Activated naive CD8-positive, alpha-beta T cell treated with anti-CD3 and anti-CD28 coated beads, Interleukin-2, amount 50 U/mL, for 24 hours (primary cell): ENCODE results near the gene ULK3.

Experiments
- ATAC-seq: fragments of 150-1000 bp; cut with Tn5 transposase; one replicate; pipeline ENCODE4 v1.10.0; 2021
- DNase-seq: peaks from one replicate; pipeline ENCODE4 v3.0.0; 2021
- H3K27ac Mint-ChIP-seq: one replicate; pipeline ENCODE4 v1.8.0; 2021; ENCODE audit warnings: mild to moderate bottlenecking, mixed read lengths
- H3K27me3 Mint-ChIP-seq: one replicate; pipeline ENCODE4 v1.8.0; 2021; ENCODE audit warnings: mixed read lengths
- H3K36me3 Mint-ChIP-seq: one replicate; pipeline ENCODE4 v1.8.0; 2021; ENCODE audit warnings: low read depth, mixed read lengths
- H3K4me1 Mint-ChIP-seq: one replicate; pipeline ENCODE4 v1.8.0; 2021; ENCODE audit warnings: mixed read lengths
- H3K4me3 Mint-ChIP-seq: one replicate; pipeline ENCODE4 v1.8.0; 2021; ENCODE audit warnings: mild to moderate bottlenecking, moderate library complexity, mixed read lengths
- H3K9me3 Mint-ChIP-seq: one replicate; pipeline ENCODE4 v1.8.0; 2021; ENCODE audit warnings: mixed read lengths

Gene ULK3

DNA sequence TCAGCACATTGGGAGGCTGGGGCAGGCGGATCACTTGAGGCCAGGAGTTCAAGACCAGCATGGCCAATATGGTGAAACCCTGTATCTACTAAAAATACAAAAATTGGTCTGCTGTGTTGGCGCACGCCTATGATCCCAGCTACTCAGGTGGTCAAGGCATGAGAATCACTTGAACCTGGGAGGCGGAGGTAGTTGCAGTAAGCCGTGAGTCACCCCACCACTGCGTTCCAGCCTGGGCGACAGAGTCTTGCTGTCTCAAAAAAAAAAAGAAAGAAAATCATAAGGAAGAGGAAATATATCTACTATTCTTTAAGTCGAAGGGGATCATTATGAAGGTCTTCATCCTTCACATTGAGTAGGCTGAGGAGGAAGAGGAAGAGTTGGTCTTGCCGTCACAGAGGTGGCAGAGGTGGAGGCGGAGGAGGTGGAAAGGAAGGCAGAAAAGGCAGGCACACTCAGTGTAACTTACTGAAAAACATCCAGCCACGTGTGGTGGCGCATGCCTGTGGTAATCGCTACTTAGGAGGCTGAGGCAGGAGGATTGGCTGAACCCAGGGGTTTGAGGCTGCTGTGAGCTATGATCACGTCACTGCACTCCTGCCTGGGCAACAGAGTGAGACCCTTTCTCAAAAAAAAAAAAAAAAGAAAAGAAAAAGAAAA lies 46.9 kb downstream of the ULK3 start:
- Mint-ChIP-seq H3K9me3 (no peaks in the 10 kb centered on the region), H3K27me3 (no peaks in the 10 kb centered on the region), H3K36me3 (peaks cover 47% of the 10 kb centered on the region), H3K27ac (peak overlapping the region; percentile 98), H3K4me1 (peaks cover 88% of the 10 kb centered on the region), H3K4me3 (peak overlapping the region; percentile 61)
- ATAC-seq (peak; percentile 31), DNase-seq (peak; percentile 59)

DNA sequence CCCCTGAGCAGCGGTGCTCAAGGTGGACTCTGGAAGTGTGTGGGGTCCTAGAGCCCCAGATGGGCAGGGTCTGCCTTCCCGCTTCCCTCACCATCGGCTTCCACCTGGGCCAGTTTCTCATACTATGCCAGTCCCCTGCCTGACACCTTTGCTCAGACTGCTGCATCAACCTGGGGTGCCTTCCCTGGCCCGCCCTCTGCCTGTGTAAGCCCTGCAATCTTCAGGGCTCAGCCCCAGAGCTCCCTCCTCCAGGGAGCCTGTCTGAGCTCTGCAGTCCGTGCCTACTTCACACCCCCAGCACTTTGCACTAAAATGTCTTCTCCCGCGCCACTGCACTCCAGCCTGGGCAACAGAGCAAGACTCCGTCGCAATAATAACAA lies 48.0 kb downstream of the ULK3 start:
- DNase-seq (no peak), ATAC-seq (no peak)
- Mint-ChIP-seq H3K9me3 (no peaks in the 10 kb centered on the region), H3K4me1 (peaks cover 96% of the 10 kb centered on the region), H3K27me3 (no peaks in the 10 kb centered on the region), H3K36me3 (peaks cover 44% of the 10 kb centered on the region), H3K4me3 (peak overlapping the region; percentile 6), H3K27ac (peak overlapping the region; percentile 87)

DNA sequence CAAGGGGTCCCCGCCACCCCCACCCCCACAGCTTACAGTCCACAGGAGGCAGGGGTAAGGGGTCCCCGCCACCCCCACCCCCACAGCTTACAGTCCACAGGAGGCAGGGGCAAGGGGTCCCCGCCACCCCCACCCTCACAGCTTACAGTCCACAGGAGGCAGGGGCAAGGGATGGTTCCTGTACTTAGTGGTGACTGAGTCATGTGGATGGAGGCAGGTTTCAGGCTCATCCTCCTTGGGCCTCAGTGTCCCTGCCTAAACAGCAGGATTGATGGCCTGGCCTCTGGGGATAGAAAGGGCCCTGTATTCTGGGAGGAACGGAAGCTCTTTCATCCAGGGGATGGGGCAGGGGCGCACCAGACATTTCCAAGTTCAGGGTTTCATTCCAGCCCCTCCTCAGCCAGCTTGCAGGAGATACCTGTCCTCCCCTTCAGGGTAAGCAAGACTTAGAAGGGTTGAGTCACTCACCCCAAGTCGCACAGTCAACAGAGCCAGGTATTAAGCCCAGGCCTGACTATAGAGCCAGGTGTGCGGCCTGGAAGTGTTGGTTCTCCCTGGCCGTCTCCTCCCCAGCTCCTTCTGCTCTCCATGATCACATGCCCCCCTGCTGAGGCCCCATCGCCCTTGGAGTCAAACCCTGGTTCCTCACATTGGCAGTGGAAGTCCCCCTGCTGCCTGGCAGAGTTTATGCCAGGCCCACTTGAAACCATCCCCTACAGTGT lies 48.5 kb downstream of the ULK3 start:
- ATAC-seq (no peak), DNase-seq (no peak)
- H3K27me3 Mint-ChIP-seq, result no peaks in the 10 kb centered on the region
- H3K4me1 Mint-ChIP-seq, result peaks cover 96% of the 10 kb centered on the region
- peak overlapping the region; percentile 6 for H3K4me3 Mint-ChIP-seq
- peak overlapping the region; percentile 87 for H3K27ac Mint-ChIP-seq
- peaks cover 49% of the 10 kb centered on the region for H3K36me3 Mint-ChIP-seq
- no peaks in the 10 kb centered on the region for H3K9me3 Mint-ChIP-seq

DNA sequence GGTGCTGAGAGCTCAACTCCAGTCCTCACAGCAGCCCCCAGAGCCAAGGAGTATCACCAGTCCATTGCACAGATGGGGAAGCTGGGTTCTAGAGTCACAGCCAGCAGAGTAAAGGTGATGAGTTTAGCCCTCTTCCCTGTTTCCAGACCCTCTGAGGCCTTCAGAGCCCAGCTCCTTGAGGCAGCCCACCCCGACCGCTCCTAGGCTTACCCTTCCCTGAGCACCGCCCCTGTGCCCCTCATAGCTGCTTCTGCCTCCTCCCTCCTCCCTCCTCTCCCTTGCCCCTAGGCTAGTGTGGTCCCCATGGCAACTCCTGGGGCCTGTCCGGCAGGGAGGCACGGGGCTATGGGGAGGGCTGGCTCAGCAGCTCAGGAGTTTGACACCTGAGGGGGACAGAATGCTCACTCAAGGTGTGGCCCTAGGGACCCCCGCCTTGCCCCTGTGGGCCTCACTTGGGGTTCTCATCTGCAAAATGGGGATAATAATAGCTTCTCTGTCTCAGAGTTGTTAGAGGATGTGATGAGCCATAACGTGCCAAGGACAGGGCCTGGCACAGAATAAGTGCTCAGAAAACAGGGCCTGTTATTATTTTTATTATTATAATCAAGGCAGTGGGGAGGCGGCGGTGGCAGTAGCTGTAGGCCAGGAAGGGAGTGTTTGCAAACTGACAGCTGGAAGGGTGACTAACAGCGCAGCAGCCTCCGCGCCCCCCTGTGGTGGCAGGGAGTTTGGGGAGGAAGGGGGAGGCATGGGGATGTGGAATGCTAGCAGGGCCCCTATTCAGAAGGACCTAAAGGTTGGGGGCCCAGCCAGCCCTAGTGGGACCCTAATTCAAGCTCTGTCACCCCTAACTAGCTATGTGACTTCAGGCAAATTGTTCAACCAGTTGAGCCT lies 49.6 kb downstream of the ULK3 start:
- peak; percentile 80 for DNase-seq
- H3K9me3 Mint-ChIP-seq, result no peaks in the 10 kb centered on the region
- H3K4me3 Mint-ChIP-seq, result peak overlapping the region; percentile 21
- H3K4me1 Mint-ChIP-seq, result peaks cover 96% of the 10 kb centered on the region
- H3K27ac Mint-ChIP-seq, result peak overlapping the region; percentile 99
- peaks cover 51% of the 10 kb centered on the region for H3K36me3 Mint-ChIP-seq
- no peaks in the 10 kb centered on the region for H3K27me3 Mint-ChIP-seq
- peak; percentile 20 for ATAC-seq

DNA sequence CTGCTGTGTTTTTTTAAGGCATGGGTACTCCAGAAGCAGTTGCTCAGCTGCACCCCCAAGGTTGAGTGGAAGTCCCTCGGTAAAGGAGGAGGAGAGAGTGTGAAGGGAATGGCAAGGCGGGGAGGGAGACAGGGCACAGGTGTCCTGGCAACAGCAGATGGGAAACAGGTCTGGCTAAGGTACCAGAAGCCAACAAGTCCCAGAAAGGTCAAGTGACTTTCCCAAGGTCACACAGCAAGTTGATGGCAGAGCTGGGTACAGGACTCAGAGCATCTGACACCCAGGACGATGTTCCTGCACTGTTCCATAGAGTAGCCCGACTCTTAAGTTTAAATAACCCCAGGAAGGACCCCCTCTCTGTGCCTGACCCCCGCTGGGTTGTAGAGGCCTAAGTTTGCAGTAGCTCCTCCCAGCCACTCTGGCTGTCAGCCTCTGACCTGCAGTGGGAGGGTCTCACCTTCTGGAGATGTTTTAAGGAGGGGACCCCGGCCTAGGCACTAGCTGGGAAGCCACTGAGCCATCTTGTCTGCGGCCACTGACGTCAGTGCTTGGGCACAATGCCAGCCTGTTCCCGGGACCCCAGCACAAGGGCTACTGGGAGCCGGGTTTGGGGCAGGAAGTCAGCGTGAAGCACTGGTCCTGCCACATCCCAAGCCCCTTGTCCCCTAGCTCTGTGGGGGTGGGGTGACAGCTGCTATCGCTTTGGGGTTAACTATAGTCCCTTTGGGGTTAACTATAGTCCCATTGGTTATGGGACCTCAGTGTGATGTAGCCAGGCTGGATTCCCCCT lies 50.5 kb downstream of the ULK3 start:
- Mint-ChIP-seq H3K27ac (peak overlapping the region; percentile 99), H3K4me1 (peaks cover 96% of the 10 kb centered on the region), H3K9me3 (no peaks in the 10 kb centered on the region), H3K27me3 (no peaks in the 10 kb centered on the region), H3K4me3 (peak overlapping the region; percentile 95), H3K36me3 (peaks cover 55% of the 10 kb centered on the region)
- ATAC-seq (no peak), DNase-seq (peak; percentile 37)

DNA sequence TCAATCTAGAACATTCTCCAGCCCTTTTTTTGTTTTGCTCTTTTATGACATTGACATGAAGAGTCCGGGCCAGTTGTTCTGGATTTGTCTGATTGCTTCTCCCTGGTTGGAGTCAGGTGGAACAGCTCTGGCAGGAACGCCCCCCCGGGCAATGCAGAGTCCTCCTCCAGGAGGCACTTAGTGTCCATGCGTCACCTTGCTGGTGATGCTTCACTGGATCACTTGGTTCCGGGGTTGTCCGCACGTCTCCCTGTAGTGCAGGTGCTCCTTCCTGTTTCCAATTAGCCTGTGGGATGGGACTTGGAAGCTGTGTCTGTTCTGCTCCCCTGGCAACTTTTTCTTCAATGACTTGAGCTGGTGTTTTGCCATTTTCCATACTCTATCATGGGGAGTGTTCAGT lies 51.3 kb downstream of the ULK3 start:
- Mint-ChIP-seq H3K9me3 (no peaks in the 10 kb centered on the region), H3K4me1 (peaks cover 96% of the 10 kb centered on the region), H3K36me3 (peaks cover 58% of the 10 kb centered on the region), H3K4me3 (peak overlapping the region; percentile 95), H3K27me3 (no peaks in the 10 kb centered on the region), H3K27ac (peak overlapping the region; percentile 99)
- DNase-seq (no peak), ATAC-seq (no peak)

DNA sequence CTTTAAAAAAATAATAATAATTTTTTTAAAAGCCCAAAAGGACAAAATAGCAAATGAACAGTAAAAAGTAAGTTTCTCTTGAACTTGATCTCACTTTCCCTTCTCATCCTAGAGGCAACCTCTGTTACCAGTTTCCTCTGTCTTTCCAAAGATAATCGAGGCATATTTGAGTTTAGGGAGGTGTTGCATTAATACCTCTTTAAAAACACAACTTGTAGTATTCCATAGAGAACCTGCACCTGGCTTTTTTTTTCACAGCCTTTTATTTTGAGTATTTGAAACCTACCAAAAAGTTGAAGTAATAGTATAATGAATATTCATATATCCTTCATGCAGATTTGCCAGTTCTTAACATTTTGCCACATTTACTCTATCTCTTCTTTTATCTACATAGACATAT lies 51.9 kb downstream of the ULK3 start:
- DNase-seq, result no peak
- no peak for ATAC-seq
- H3K27ac Mint-ChIP-seq, result peak overlapping the region; percentile 99
- H3K4me3 Mint-ChIP-seq, result peak overlapping the region; percentile 95
- no peaks in the 10 kb centered on the region for H3K27me3 Mint-ChIP-seq
- no peaks in the 10 kb centered on the region for H3K9me3 Mint-ChIP-seq
- H3K36me3 Mint-ChIP-seq, result peaks cover 52% of the 10 kb centered on the region
- peaks cover 94% of the 10 kb centered on the region for H3K4me1 Mint-ChIP-seq

DNA sequence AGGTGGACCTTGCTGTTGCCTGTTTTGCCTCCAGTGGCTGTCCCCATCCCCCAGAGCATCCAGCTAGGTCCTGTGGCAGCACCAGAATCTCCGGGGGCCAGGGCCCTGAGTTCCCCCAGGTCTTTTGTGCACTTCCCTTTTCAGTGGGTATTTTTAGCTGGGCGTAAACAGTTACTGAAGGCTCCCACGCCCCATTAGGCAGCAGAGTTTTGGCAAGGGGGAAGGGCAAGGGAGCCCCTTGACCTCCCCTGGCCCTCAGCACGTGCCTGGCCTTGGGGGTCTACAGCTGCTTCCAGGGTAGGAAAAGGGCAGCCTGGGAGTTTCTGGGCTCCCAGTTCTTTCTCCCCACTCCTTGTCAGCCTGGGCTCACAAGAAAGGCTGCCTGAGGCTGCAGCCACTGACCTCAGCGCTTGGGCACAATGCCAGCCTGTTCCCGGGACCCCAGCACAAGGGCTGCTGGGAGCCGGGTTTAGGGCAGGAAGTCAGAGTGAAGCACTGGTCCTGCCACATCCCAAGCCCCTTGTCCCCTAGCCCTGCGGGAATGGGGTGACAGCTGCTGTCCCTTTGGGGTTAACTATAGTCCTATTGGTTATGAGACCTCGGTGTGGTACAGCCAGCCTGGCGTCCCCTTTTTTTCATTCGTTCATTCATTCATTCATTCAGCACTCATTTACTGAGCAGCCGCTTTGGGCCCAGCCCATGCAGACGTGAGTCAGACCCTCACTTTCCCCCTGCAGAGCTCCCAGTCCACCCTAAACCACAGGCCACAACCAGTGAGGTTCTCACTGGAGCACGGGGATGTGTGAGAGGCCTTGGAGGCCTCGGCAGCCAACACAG lies 52.7 kb downstream of the ULK3 start:
- peak overlapping the region; percentile 95 for H3K4me3 Mint-ChIP-seq
- peak overlapping the region; percentile 99 for H3K27ac Mint-ChIP-seq
- ATAC-seq (peak; percentile 12), DNase-seq (peak; percentile 63)
- no peaks in the 10 kb centered on the region for H3K9me3 Mint-ChIP-seq
- peaks cover 95% of the 10 kb centered on the region for H3K4me1 Mint-ChIP-seq
- H3K27me3 Mint-ChIP-seq, result no peaks in the 10 kb centered on the region
- peaks cover 53% of the 10 kb centered on the region for H3K36me3 Mint-ChIP-seq

DNA sequence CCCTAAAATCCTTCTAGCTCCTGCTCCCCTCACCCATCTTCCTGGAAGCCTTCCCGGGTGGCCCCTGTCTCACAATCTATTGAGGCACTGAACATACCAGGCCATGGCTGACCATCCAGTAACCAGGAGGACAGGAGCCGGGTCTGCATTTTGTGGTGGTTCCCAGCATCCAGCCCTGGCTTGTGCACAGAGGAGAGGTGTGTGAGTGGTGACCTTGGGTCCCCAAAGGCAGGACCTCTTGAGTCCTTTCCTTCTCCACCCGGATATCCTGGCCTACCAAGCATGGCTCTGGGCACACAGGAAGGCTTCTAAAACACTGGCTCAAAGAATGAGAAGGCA lies 53.2 kb downstream of the ULK3 start:
- Mint-ChIP-seq H3K4me1 (peaks cover 93% of the 10 kb centered on the region), H3K27me3 (no peaks in the 10 kb centered on the region), H3K9me3 (no peaks in the 10 kb centered on the region), H3K4me3 (peak overlapping the region; percentile 95), H3K27ac (peak overlapping the region; percentile 99), H3K36me3 (peaks cover 53% of the 10 kb centered on the region)
- DNase-seq (no peak), ATAC-seq (no peak)

DNA sequence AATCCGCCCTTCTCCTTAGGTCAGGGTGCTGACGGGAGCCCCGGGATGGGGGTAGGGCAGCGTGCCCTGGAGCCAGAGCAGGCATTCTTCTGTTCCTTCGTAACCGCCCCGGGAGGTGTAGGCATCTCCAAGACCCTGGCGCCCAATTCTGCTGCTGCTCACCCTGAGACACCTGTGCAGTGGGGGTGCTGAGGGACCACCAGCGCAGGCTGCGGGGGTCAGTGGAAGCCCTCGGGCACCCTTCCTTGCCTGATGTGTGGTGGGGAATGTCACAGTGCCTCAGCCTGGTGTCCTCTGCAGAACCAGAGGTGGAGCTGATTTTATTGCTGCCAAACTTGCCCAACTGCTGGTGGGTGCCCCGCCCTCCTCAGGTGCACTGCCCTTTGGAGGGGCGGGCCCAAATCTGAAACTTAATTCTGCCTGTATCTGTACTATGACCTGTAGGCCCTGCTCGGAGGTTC lies 53.8 kb downstream of the ULK3 start:
- peak overlapping the region; percentile 95 for H3K4me3 Mint-ChIP-seq
- ATAC-seq (no peak), DNase-seq (peak; percentile 35)
- peaks cover 56% of the 10 kb centered on the region for H3K36me3 Mint-ChIP-seq
- H3K27ac Mint-ChIP-seq, result peak overlapping the region; percentile 99
- no peaks in the 10 kb centered on the region for H3K9me3 Mint-ChIP-seq
- no peaks in the 10 kb centered on the region for H3K27me3 Mint-ChIP-seq
- peaks cover 88% of the 10 kb centered on the region for H3K4me1 Mint-ChIP-seq

DNA sequence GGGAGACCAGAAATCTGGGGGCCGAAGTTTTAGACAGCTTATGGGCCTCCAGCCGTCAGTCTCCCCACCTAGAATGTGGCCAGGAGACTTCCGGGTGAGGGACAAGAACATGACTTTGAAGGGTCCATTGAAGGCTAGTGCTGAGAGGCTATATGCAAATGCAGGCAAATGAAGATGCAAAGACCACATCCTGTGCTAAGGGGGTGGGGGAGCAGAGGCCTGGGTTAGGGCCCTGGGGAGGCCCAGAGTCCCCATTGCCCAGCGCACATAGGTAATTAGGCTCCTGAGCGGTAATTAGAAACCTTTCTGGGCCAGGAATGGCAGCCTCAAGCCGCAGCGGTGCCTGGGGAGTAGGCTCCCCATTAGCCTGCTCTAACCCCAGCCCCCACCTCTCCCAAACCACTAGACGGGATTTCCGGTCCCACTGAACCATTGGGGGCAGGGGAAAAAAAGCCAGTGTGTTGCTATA lies 54.2 kb downstream of the ULK3 start:
- Mint-ChIP-seq H3K27me3 (no peaks in the 10 kb centered on the region), H3K4me1 (peaks cover 86% of the 10 kb centered on the region), H3K36me3 (peaks cover 59% of the 10 kb centered on the region), H3K27ac (peak overlapping the region; percentile 99), H3K4me3 (peak overlapping the region; percentile 95), H3K9me3 (no peaks in the 10 kb centered on the region)
- peak; percentile 20 for ATAC-seq
- peak; percentile 66 for DNase-seq

DNA sequence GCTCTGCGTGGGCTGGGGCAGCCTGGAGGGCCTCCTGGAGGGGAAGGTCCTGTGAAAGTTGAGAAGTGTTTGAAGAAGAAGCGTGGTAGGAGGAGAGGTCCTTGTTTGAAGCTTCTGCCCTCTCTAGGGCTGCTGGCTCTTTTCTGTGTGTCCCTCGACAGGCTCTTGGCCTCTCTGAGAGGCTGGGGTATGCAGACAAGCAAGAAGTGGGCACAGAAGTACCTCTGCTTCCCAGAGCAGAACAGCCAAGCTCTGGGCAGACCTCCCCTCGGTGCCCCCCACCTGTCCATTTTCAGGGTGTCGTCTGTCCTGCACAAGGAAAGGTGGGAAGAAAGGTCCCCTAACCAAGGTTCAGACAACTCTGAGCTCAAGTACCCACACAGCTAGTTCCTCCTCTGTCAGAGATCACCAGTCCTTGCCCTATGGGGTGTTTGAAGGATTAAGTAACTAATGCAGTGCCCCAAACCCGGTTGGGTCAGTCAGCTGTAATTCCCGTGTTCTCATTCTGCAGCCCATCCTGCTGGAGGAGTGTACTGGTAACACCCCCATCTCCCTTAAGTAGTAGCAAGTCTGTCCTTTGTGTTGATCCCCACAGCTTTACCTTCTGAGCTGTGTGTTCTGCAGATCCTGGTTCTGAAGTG lies 54.8 kb downstream of the ULK3 start:
- H3K9me3 Mint-ChIP-seq, result no peaks in the 10 kb centered on the region
- H3K27ac Mint-ChIP-seq, result peak overlapping the region; percentile 99
- ATAC-seq (no peak), DNase-seq (no peak)
- peak overlapping the region; percentile 95 for H3K4me3 Mint-ChIP-seq
- H3K27me3 Mint-ChIP-seq, result no peaks in the 10 kb centered on the region
- H3K4me1 Mint-ChIP-seq, result peaks cover 81% of the 10 kb centered on the region
- peaks cover 65% of the 10 kb centered on the region for H3K36me3 Mint-ChIP-seq
